Type B pancreatic cell (in vitro differentiated cells): Measurements from ENCODE around the gene SYTL3. TPM values are rescaled to one million over a fixed set of nuclear protein-coding genes. Genes with fewer than 3 reads are reported as not detected.

Experiments
- DNase-seq: peaks from one replicate; pipeline ENCODE4 v3.0.0; 2021; ENCODE audit warnings: mixed read lengths; ENCODE audit not compliant: unreplicated experiment; ENCODE audit errors: extremely low spot score
- H3K27ac Mint-ChIP-seq: 2 replicates; pipeline ENCODE4 v1.8.0; 2021; ENCODE audit warnings: mild to moderate bottlenecking, mixed read lengths
- H3K27me3 Mint-ChIP-seq: 2 replicates; pipeline ENCODE4 v1.8.0; 2021; ENCODE audit warnings: mixed read lengths
- H3K36me3 Mint-ChIP-seq: 2 replicates; pipeline ENCODE4 v1.8.0; 2021; ENCODE audit warnings: mixed read lengths
- H3K4me1 Mint-ChIP-seq: one replicate; pipeline ENCODE4 v1.8.0; 2021; ENCODE audit warnings: mixed read lengths; ENCODE audit not compliant: unreplicated experiment
- H3K4me3 Mint-ChIP-seq: 2 replicates; pipeline ENCODE4 v1.8.0; 2021; ENCODE audit warnings: mild to moderate bottlenecking, mixed read lengths
- H3K9me3 Mint-ChIP-seq: 2 replicates; pipeline ENCODE4 v1.8.0; 2021; ENCODE audit warnings: mixed read lengths
- total RNA-seq: library from RNA; stranded (reverse); gene quantifications from 2 replicates; pipeline ENCODE4 v1.2.1, GENCODE V29; 2021; ENCODE audit warnings: low replicate concordance
- TF ChIP-seq, protein P1 (sequence below): fragments of 200-600 bp; sonication (generic); conservative IDR thresholded peaks from 2 replicates; pipeline ENCODE4 v1.5.0; 2021; ENCODE audit warnings: antibody characterized with exemption, mild to moderate bottlenecking

Gene SYTL3
- total RNA-seq, 1 donor from 2014 or later, result 2.2 TPM

DNA sequence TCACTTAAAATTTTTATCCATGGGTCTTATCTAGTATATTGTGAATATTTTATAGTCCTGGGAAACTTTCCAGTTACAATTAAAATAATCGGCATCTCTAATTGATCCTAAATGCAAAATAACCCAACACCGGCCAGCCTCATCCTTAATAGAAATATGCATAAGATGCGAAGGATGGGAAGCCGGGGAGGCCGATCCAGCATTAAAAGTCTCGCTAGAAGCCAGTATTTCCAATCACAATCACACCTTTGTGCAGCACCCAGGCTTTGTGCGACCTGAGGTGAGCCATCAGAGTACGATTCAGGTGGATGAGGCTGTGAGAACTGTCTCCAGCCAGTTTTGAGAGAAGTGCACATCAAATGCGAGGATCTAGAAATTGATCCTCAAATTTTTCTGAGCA is 104.0 kb downstream of the SYTL3 start:
- no peaks in the 10 kb centered on the region for H3K36me3 Mint-ChIP-seq
- TF ChIP-seq, protein P1, sequence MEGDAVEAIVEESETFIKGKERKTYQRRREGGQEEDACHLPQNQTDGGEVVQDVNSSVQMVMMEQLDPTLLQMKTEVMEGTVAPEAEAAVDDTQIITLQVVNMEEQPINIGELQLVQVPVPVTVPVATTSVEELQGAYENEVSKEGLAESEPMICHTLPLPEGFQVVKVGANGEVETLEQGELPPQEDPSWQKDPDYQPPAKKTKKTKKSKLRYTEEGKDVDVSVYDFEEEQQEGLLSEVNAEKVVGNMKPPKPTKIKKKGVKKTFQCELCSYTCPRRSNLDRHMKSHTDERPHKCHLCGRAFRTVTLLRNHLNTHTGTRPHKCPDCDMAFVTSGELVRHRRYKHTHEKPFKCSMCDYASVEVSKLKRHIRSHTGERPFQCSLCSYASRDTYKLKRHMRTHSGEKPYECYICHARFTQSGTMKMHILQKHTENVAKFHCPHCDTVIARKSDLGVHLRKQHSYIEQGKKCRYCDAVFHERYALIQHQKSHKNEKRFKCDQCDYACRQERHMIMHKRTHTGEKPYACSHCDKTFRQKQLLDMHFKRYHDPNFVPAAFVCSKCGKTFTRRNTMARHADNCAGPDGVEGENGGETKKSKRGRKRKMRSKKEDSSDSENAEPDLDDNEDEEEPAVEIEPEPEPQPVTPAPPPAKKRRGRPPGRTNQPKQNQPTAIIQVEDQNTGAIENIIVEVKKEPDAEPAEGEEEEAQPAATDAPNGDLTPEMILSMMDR, result no peak
- peaks cover 29% of the 10 kb centered on the region for H3K4me1 Mint-ChIP-seq
- no peaks in the 10 kb centered on the region for H3K9me3 Mint-ChIP-seq
- H3K27ac Mint-ChIP-seq, result no peak overlapping the region
- no peak overlapping the region for H3K4me3 Mint-ChIP-seq
- no peak for DNase-seq
- H3K27me3 Mint-ChIP-seq, result no peaks in the 10 kb centered on the region

DNA sequence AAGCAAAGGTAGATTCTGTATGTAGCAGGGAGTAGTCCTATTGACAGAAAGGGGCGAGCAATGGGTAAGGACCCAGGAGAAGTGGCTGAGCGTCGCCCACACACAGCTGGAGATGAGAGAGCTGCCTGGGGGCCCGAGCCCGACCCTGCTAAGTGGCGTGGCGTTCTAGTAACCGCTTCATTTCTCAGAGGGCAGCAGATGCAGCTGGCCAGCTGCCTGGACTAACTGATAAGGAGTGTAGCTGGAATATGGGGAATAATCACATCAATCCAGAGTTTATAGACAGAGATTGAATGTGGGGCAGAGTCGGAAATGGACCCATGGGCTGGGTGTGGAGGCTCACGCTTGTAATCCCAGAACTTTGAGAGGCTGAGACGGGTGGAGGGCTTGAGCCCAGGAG is 104.9 kb downstream of the SYTL3 start:
- TF ChIP-seq, protein P1, result no peak
- Mint-ChIP-seq H3K9me3 (no peaks in the 10 kb centered on the region), H3K4me1 (peaks cover 31% of the 10 kb centered on the region), H3K36me3 (no peaks in the 10 kb centered on the region), H3K4me3 (no peak overlapping the region), H3K27ac (no peak overlapping the region), H3K27me3 (no peaks in the 10 kb centered on the region)
- DNase-seq, result no peak

DNA sequence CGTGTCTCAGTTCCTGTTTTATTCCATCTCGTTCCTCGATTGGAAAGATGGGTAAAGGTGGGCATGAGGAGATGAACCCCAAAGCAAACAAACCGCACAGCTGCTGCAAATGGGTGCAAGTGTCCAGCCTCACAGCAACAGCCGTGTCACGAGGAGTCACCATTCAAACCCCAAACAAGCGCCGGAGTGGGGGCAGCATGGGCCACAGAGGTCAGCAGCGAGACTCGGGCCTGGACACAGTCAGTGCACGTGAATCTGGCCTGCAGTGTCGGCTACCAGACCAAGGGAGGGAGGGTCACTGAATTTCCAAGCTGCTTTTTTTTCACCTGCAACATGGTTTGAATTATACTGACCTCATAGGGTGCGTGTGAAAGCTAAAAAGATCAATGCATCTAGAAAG is 105.8 kb downstream of the SYTL3 start:
- H3K27ac Mint-ChIP-seq, result no peak overlapping the region
- no peak overlapping the region for H3K4me3 Mint-ChIP-seq
- H3K9me3 Mint-ChIP-seq, result no peaks in the 10 kb centered on the region
- no peaks in the 10 kb centered on the region for H3K27me3 Mint-ChIP-seq
- TF ChIP-seq, protein P1, result no peak
- peaks cover 31% of the 10 kb centered on the region for H3K4me1 Mint-ChIP-seq
- H3K36me3 Mint-ChIP-seq, result no peaks in the 10 kb centered on the region
- DNase-seq, result no peak

DNA sequence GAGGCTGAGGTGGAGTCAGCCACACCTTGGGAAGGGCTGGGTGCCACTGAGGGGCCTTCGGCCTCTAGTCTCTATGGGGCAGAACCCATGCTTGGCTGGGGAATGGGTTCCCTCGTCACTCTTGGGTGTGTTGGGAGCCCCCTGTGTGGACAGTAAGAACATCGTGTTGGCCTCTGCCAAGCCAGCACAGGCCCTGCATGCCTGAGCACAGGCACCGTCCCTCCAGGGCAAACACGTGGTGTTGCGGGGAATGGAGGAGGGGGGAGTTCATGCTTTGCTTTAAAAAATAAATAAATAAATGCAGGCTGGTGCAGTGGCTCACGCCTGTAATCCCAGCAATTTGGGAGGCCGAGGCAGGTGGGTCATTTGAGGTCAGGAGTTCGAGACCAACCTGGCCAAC is 106.3 kb downstream of the SYTL3 start:
- H3K27me3 Mint-ChIP-seq, result no peaks in the 10 kb centered on the region

DNA sequence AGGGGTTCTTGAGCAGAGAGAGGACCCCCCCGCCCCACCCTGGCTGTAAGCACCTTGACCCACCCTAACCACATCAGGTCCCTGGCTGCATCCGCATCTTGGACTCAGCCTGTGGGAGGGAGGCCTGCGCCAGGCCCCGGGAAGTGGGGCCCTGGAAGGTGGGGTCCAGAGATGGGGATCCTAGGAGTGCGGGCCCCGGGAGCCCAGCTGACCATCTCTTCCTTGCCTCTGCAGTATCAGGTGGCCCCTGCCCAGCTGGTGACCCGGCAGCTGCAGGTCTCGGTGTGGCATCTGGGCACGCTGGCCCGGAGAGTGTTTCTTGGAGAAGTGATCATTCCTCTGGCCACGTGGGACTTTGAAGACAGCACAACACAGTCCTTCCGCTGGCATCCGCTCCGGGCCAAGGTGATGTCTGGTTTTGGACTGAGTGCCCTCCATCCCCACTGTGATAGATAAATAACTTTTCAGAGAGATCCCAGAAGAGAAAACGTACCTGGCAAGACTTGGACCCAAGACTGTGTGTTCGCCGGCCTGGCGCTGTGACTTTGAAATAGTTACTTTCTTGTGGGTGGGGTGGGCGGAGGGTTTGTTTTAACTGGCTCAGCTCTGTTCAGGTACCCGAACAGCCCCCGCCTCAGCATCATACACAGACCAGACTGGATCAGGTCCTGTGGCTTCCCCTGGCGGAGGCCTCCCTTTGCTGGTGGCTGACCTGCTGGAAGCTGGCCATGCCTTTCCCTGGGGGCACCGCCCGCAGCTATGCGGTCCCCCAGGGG is 107.3 kb downstream of the SYTL3 start:
- no peak for DNase-seq
- TF ChIP-seq, protein P1, result no peak
- H3K9me3 Mint-ChIP-seq, result no peaks in the 10 kb centered on the region
- H3K4me1 Mint-ChIP-seq, result peaks cover 24% of the 10 kb centered on the region
- H3K27me3 Mint-ChIP-seq, result no peaks in the 10 kb centered on the region
- no peaks in the 10 kb centered on the region for H3K36me3 Mint-ChIP-seq
- H3K27ac Mint-ChIP-seq, result peak overlapping the region; percentile 58
- no peak overlapping the region for H3K4me3 Mint-ChIP-seq

More for the DNA sequence above, 106.3 kb downstream of the SYTL3 start:
- peaks cover 28% of the 10 kb centered on the region for H3K4me1 Mint-ChIP-seq
- no peak overlapping the region for H3K4me3 Mint-ChIP-seq
- DNase-seq, result no peak
- TF ChIP-seq, protein P1, result no peak
- H3K27ac Mint-ChIP-seq, result no peak overlapping the region
- H3K36me3 Mint-ChIP-seq, result no peaks in the 10 kb centered on the region
- no peaks in the 10 kb centered on the region for H3K9me3 Mint-ChIP-seq
